Measurements from ENCODE around the gene USP20.

USP20 gene

GRCh38 chr9:129834489-129835127 is 650 bp upstream of the USP20 start:
- TF ChIP-seq CTCF (IDR thresholded peaks at IDR 0.05; ENCODE audit: low read depth, low read length) = no peak
- peak overlapping the region; percentile 98 for H3K4me3 ChIP-seq (ENCODE audit: low read depth, low read length)

- TF ChIP-seq CTCF (IDR thresholded peaks at IDR 0.05; ENCODE audit: low read depth, low read length) = no peak
- peak overlapping the region; percentile 98 for H3K4me3 ChIP-seq (ENCODE audit: low read depth, low read length)
Observed at GRCh38 chr9:129835860-129836223, 584 bp downstream of the USP20 start.

GRCh38 chr9:129836311-129837007 is 1.2 kb downstream of the USP20 start:
- peak overlapping the region; percentile 98 for H3K4me3 ChIP-seq (ENCODE audit: low read depth, low read length)
- no peak for TF ChIP-seq CTCF (IDR thresholded peaks at IDR 0.05; ENCODE audit: low read depth, low read length)

- peak overlapping the region; percentile 20; the same call in 1 of the 2 replicates for H3K4me3 ChIP-seq (ENCODE audit: low read depth, low read length)
- no peak for TF ChIP-seq CTCF (IDR thresholded peaks at IDR 0.05; ENCODE audit: low read depth, low read length)
Observed at GRCh38 chr9:129838707-129839259, 3.5 kb downstream of the USP20 start.

- no peak overlapping the region for H3K4me3 ChIP-seq (ENCODE audit: low read depth, low read length)
- TF ChIP-seq CTCF (IDR thresholded peaks at IDR 0.05; ENCODE audit: low read depth, low read length) = no peak
Observed at GRCh38 chr9:129839324-129840023, 4.2 kb downstream of the USP20 start.

- H3K4me3 ChIP-seq (ENCODE audit: low read depth, low read length) = no peak overlapping the region
- TF ChIP-seq CTCF (IDR thresholded peaks at IDR 0.05; ENCODE audit: low read depth, low read length) = no peak
Observed at GRCh38 chr9:129840034-129840433, 4.8 kb downstream of the USP20 start.

GRCh38 chr9:129841071-129841470 is 5.8 kb downstream of the USP20 start:
- H3K4me3 ChIP-seq (ENCODE audit: low read depth, low read length) = no peak overlapping the region
- TF ChIP-seq CTCF (IDR thresholded peaks at IDR 0.05; ENCODE audit: low read depth, low read length) = no peak
